Measurements from ENCODE around the gene AFG1L.

The AFG1L gene

GRCh38 chr6:108275976-108276375 is 18.9 kb upstream of the AFG1L start:
- no peak overlapping the region for H3K4me3 ChIP-seq (ENCODE audit: low read depth, low read length)
- TF ChIP-seq CTCF (IDR thresholded peaks at IDR 0.05; ENCODE audit: low read depth, low read length) = no peak

GRCh38 chr6:108277295-108277694 is 17.6 kb upstream of the AFG1L start:
- no peak overlapping the region for H3K4me3 ChIP-seq (ENCODE audit: low read depth, low read length)
- TF ChIP-seq CTCF (IDR thresholded peaks at IDR 0.05; ENCODE audit: low read depth, low read length) = no peak

GRCh38 chr6:108277831-108278230 is 17.0 kb upstream of the AFG1L start:
- no peak overlapping the region for H3K4me3 ChIP-seq (ENCODE audit: low read depth, low read length)
- TF ChIP-seq CTCF (IDR thresholded peaks at IDR 0.05; ENCODE audit: low read depth, low read length) = no peak

GRCh38 chr6:108285381-108285780 is 9.5 kb upstream of the AFG1L start:
- no peak overlapping the region for H3K4me3 ChIP-seq (ENCODE audit: low read depth, low read length)
- no peak for TF ChIP-seq CTCF (IDR thresholded peaks at IDR 0.05; ENCODE audit: low read depth, low read length)

GRCh38 chr6:108286366-108286765 is 8.5 kb upstream of the AFG1L start:
- no peak for TF ChIP-seq CTCF (IDR thresholded peaks at IDR 0.05; ENCODE audit: low read depth, low read length)

GRCh38 chr6:108287373-108287772 is 7.5 kb upstream of the AFG1L start:
- no peak overlapping the region for H3K4me3 ChIP-seq (ENCODE audit: low read depth, low read length)
- TF ChIP-seq CTCF (IDR thresholded peaks at IDR 0.05; ENCODE audit: low read depth, low read length) = no peak

More at GRCh38 chr6:108286366-108286765, 8.5 kb upstream of the AFG1L start:
- no peak overlapping the region for H3K4me3 ChIP-seq (ENCODE audit: low read depth, low read length)

GRCh38 chr6:108288742-108289141 is 6.1 kb upstream of the AFG1L start:
- no peak overlapping the region for H3K4me3 ChIP-seq (ENCODE audit: low read depth, low read length)
- TF ChIP-seq CTCF (IDR thresholded peaks at IDR 0.05; ENCODE audit: low read depth, low read length) = no peak

All from WI38 (cell line).